ENCODE results near the gene OTOP2.
"Not testable (repeated sequence)": the region's sequence is repeated elsewhere in the genome, so short reads cannot be mapped to it uniquely, and the experiment has no call there.

The OTOP2 gene

GRCh38 chr17:74968361-74968780, 44.3 kb downstream of the OTOP2 start:
- Histone ChIP-seq H3K27me3 (ENCODE audit: insufficient read depth, low read length) (peaks cover 35% of the 10 kb centered on the region), H3K9me3 (ENCODE audit: insufficient read depth, low read depth, low read length) (no peaks in the 10 kb centered on the region), H3K27ac (ENCODE audit: low read depth, low read length) (no peak overlapping the region), H3K4me3 (ENCODE audit: low read length) (no peak overlapping the region), H3K4me1 (ENCODE audit: insufficient read depth, low read length) (0 out of 2 replicates have a peak, but pooled peaks cover 3% of the 10 kb centered on the region), H3K36me3 (ENCODE audit: insufficient read depth, low read length) (no peaks in the 10 kb centered on the region), H3K9ac (ENCODE audit: low read depth, low read length) (no peak overlapping the region)
- WGBS, result 85% methylated on average over 5 of the region's 5 CpGs

GRCh38 chr17:74969501-74969900, 45.4 kb downstream of the OTOP2 start:
- WGBS, result 94% methylated on average over 5 of the region's 5 CpGs
- H3K36me3 ChIP-seq (ENCODE audit: insufficient read depth, low read length); H3K27ac ChIP-seq (ENCODE audit: low read depth, low read length); H3K9me3 ChIP-seq (ENCODE audit: insufficient read depth, low read depth, low read length); H3K4me3 ChIP-seq (ENCODE audit: low read length); H3K9ac ChIP-seq (ENCODE audit: low read depth, low read length); H3K4me1 ChIP-seq (ENCODE audit: insufficient read depth, low read length): not testable (repeated sequence)
- H3K27me3 ChIP-seq (ENCODE audit: insufficient read depth, low read length), result peaks cover 46% of the 10 kb centered on the region

- no peak overlapping the region for H3K27ac ChIP-seq (ENCODE audit: low read depth, low read length)
Measured at GRCh38 chr17:74970395-74970794, 46.3 kb downstream of the OTOP2 start.

GRCh38 chr17:74971069-74971841, 47.2 kb downstream of the OTOP2 start:
- H3K9me3 ChIP-seq (ENCODE audit: insufficient read depth, low read depth, low read length), result no peaks in the 10 kb centered on the region
- 89% methylated on average over 8 of the region's 8 CpGs for WGBS
- peak overlapping the region; percentile 63 for H3K4me3 ChIP-seq (ENCODE audit: low read length)
- no peak overlapping the region for H3K27ac ChIP-seq (ENCODE audit: low read depth, low read length)
- peaks cover 64% of the 10 kb centered on the region for H3K27me3 ChIP-seq (ENCODE audit: insufficient read depth, low read length)
- 0 out of 2 replicates have a peak, but pooled peaks cover 3% of the 10 kb centered on the region for H3K4me1 ChIP-seq (ENCODE audit: insufficient read depth, low read length)
- H3K36me3 ChIP-seq (ENCODE audit: insufficient read depth, low read length), result no peaks in the 10 kb centered on the region
- H3K9ac ChIP-seq (ENCODE audit: low read depth, low read length), result peak overlapping the region; percentile 43; the same call in 1 of the 2 replicates

More at GRCh38 chr17:74970395-74970794, 46.3 kb downstream of the OTOP2 start:
- H3K36me3 ChIP-seq (ENCODE audit: insufficient read depth, low read length), result no peaks in the 10 kb centered on the region
- 90% methylated on average over 3 of the region's 3 CpGs for WGBS
- no peak overlapping the region for H3K9ac ChIP-seq (ENCODE audit: low read depth, low read length)
- peaks cover 55% of the 10 kb centered on the region for H3K27me3 ChIP-seq (ENCODE audit: insufficient read depth, low read length)
- 0 out of 2 replicates have a peak, but pooled peaks cover 3% of the 10 kb centered on the region for H3K4me1 ChIP-seq (ENCODE audit: insufficient read depth, low read length)
- H3K9me3 ChIP-seq (ENCODE audit: insufficient read depth, low read depth, low read length), result no peaks in the 10 kb centered on the region
- H3K4me3 ChIP-seq (ENCODE audit: low read length), result no peak overlapping the region

GRCh38 chr17:74971842-74972106, 47.7 kb downstream of the OTOP2 start:
- H3K27me3 ChIP-seq (ENCODE audit: insufficient read depth, low read length), result peaks cover 64% of the 10 kb centered on the region
- no peaks in the 10 kb centered on the region for H3K9me3 ChIP-seq (ENCODE audit: insufficient read depth, low read depth, low read length)
- peak overlapping the region; percentile 63 for H3K4me3 ChIP-seq (ENCODE audit: low read length)
- no peak overlapping the region for H3K27ac ChIP-seq (ENCODE audit: low read depth, low read length)
- peak overlapping the region; percentile 43; the same call in 1 of the 2 replicates for H3K9ac ChIP-seq (ENCODE audit: low read depth, low read length)
- 10% methylated on average over 9 of the region's 9 CpGs for WGBS
- no peaks in the 10 kb centered on the region for H3K36me3 ChIP-seq (ENCODE audit: insufficient read depth, low read length)
- H3K4me1 ChIP-seq (ENCODE audit: insufficient read depth, low read length), result 0 out of 2 replicates have a peak, but pooled peaks cover 3% of the 10 kb centered on the region

- Histone ChIP-seq H3K9me3 (ENCODE audit: insufficient read depth, low read depth, low read length) (no peaks in the 10 kb centered on the region), H3K4me3 (ENCODE audit: low read length) (peak within 1 kb of the TSS; percentile 63), H3K27ac (ENCODE audit: low read depth, low read length) (no peak within 1 kb of the TSS), H3K9ac (ENCODE audit: low read depth, low read length) (peak within 1 kb of the TSS; percentile 47; the same call in 1 of the 2 replicates), H3K36me3 (ENCODE audit: insufficient read depth, low read length) (no peaks in the 10 kb centered on the region), H3K27me3 (ENCODE audit: insufficient read depth, low read length) (peaks cover 64% of the 10 kb centered on the region), H3K4me1 (ENCODE audit: insufficient read depth, low read length) (0 out of 2 replicates have a peak, but pooled peaks cover 3% of the 10 kb centered on the region)
- 1% methylated on average over 95 of the region's 95 CpGs for WGBS
Measured at GRCh38 chr17:74972107-74972972, 48.3 kb downstream of the OTOP2 start, which contains the start of gene HID1. TSS of gene HID1 (minus strand) at chr17:74972759. CDS start at chr17:74972656, 103 bp downstream.

- Histone ChIP-seq H3K27me3 (ENCODE audit: insufficient read depth, low read length) (peaks cover 64% of the 10 kb centered on the region), H3K4me3 (ENCODE audit: low read length) (peak overlapping the region; percentile 63), H3K36me3 (ENCODE audit: insufficient read depth, low read length) (no peaks in the 10 kb centered on the region), H3K9ac (ENCODE audit: low read depth, low read length) (no peak overlapping the region), H3K9me3 (ENCODE audit: insufficient read depth, low read depth, low read length) (no peaks in the 10 kb centered on the region), H3K27ac (ENCODE audit: low read depth, low read length) (no peak overlapping the region), H3K4me1 (ENCODE audit: insufficient read depth, low read length) (0 out of 2 replicates have a peak, but pooled peaks cover 3% of the 10 kb centered on the region)
- 16% methylated on average over 17 of the region's 17 CpGs for WGBS
Measured at GRCh38 chr17:74972973-74973328, 48.9 kb downstream of the OTOP2 start.

GRCh38 chr17:74975943-74976342, 51.9 kb downstream of the OTOP2 start:
- 84% methylated on average over 4 of the region's 4 CpGs for WGBS

GRCh38 chr17:74977802-74978201, 53.7 kb downstream of the OTOP2 start:
- no peak overlapping the region for H3K4me3 ChIP-seq (ENCODE audit: low read length)
- no peaks in the 10 kb centered on the region for H3K9me3 ChIP-seq (ENCODE audit: insufficient read depth, low read depth, low read length)
- H3K36me3 ChIP-seq (ENCODE audit: insufficient read depth, low read length), result no peaks in the 10 kb centered on the region
- H3K27ac ChIP-seq (ENCODE audit: low read depth, low read length), result no peak overlapping the region
- H3K4me1 ChIP-seq (ENCODE audit: insufficient read depth, low read length), result peaks cover 7% of the 10 kb centered on the region
- H3K9ac ChIP-seq (ENCODE audit: low read depth, low read length), result no peak overlapping the region
- WGBS, result 94% methylated on average over 1 of the region's 3 CpGs
- peaks cover 34% of the 10 kb centered on the region for H3K27me3 ChIP-seq (ENCODE audit: insufficient read depth, low read length)

More at GRCh38 chr17:74975943-74976342, 51.9 kb downstream of the OTOP2 start:
- H3K27ac ChIP-seq (ENCODE audit: low read depth, low read length), result no peak overlapping the region
- no peaks in the 10 kb centered on the region for H3K9me3 ChIP-seq (ENCODE audit: insufficient read depth, low read depth, low read length)
- H3K27me3 ChIP-seq (ENCODE audit: insufficient read depth, low read length), result peaks cover 52% of the 10 kb centered on the region
- H3K9ac ChIP-seq (ENCODE audit: low read depth, low read length), result no peak overlapping the region
- no peaks in the 10 kb centered on the region for H3K36me3 ChIP-seq (ENCODE audit: insufficient read depth, low read length)
- H3K4me1 ChIP-seq (ENCODE audit: insufficient read depth, low read length), result no peaks in the 10 kb centered on the region
- no peak overlapping the region for H3K4me3 ChIP-seq (ENCODE audit: low read length)

GRCh38 chr17:74978240-74978639, 54.2 kb downstream of the OTOP2 start:
- WGBS, result 82% methylated on average over 3 of the region's 3 CpGs
- H3K27me3 ChIP-seq (ENCODE audit: insufficient read depth, low read length), result peaks cover 30% of the 10 kb centered on the region
- no peaks in the 10 kb centered on the region for H3K9me3 ChIP-seq (ENCODE audit: insufficient read depth, low read depth, low read length)
- H3K27ac ChIP-seq (ENCODE audit: low read depth, low read length), result no peak overlapping the region
- H3K4me3 ChIP-seq (ENCODE audit: low read length), result no peak overlapping the region
- no peaks in the 10 kb centered on the region for H3K36me3 ChIP-seq (ENCODE audit: insufficient read depth, low read length)
- H3K4me1 ChIP-seq (ENCODE audit: insufficient read depth, low read length), result peaks cover 8% of the 10 kb centered on the region
- no peak overlapping the region for H3K9ac ChIP-seq (ENCODE audit: low read depth, low read length)

Data from HUES64 (cell line).